Stomach (tissue), 4 donors: ENCODE measurements around the gene STX10.

ENCODE experiments used
- EP300 ChIP-seq: sonication (generic); formaldehyde crosslinking; IDR thresholded peaks from one replicate; pipeline ENCODE4 v1.6.1; 2017; ENCODE audit warnings: antibody characterized with exemption
- POLR2A ChIP-seq, 4 donors: fragments of 450-650 bp; IDR thresholded peaks; one replicate each; pipeline ENCODE4 v1.6.1; 2016; ENCODE audit warnings: antibody characterized with exemption in 4 of 4, control low read depth in 2 of 4, mild to moderate bottlenecking in 1 of 4, moderate library complexity in 1 of 4
- POLR2AphosphoS5 ChIP-seq, 3 donors: sonication (generic); formaldehyde crosslinking; IDR thresholded peaks; one replicate each; pipeline ENCODE4 v1.6.1; 2016; ENCODE audit warnings: antibody characterized with exemption in 3 of 3
- TF ChIP-seq, protein P1 (sequence below), 7 experiments: fragments of 450-650 bp in 4 of 7; fragments of 200-600 bp in 3 of 7; sonication (generic) in 3 of 7; IDR thresholded peaks; one replicate each; pipeline ENCODE4 v1.5.1; 2016 to 2019; ENCODE audit warnings: antibody characterized with exemption in 7 of 7, control low read depth in 2 of 7, mild to moderate bottlenecking in 1 of 7

DNA sequence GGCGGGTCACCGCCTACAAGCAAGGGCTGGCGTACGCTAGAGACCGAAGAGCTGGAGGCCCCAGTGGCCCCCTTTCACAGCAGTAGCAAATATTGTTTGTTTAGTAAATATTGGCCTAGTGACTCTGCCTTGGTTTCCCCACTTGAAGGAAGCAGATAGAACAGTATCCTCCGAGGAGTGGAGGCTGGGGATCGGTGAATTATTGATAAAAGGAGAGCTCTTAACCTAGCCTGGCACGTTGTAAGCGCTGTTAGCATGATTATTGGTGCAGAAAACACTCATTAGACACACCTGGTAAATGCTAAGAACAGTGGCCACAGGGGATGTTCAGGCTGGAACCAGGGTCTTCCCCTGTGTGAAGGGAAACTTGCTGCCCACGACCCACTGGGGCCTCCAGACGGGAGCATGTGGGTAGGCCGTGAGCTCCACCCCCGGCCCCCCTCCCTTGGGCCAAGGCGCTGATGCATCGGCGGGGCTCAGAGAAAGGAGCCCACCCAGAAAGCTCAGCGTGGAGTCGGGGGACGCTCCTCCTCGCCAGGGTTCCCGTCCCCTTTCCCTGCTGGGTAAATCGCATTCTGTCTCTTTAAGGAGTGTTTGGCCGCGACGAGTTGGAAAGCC, 2.3 kb upstream of the STX10 start:
- TF ChIP-seq, protein P1, sequence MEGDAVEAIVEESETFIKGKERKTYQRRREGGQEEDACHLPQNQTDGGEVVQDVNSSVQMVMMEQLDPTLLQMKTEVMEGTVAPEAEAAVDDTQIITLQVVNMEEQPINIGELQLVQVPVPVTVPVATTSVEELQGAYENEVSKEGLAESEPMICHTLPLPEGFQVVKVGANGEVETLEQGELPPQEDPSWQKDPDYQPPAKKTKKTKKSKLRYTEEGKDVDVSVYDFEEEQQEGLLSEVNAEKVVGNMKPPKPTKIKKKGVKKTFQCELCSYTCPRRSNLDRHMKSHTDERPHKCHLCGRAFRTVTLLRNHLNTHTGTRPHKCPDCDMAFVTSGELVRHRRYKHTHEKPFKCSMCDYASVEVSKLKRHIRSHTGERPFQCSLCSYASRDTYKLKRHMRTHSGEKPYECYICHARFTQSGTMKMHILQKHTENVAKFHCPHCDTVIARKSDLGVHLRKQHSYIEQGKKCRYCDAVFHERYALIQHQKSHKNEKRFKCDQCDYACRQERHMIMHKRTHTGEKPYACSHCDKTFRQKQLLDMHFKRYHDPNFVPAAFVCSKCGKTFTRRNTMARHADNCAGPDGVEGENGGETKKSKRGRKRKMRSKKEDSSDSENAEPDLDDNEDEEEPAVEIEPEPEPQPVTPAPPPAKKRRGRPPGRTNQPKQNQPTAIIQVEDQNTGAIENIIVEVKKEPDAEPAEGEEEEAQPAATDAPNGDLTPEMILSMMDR (IDR thresholded peaks at IDR 0.05): no peak
- TF ChIP-seq POLR2A (IDR thresholded peaks at IDR 0.05): no peak
- no peak for TF ChIP-seq EP300
- no peak for TF ChIP-seq POLR2AphosphoS5 (IDR thresholded peaks at IDR 0.05)
